NCI-H510A treated with DMSO at 0.1 percent for 48 hours (cell line): ENCODE results near the gene BNC1.
"Not testable (repeated sequence)": the region's sequence is repeated elsewhere in the genome, so short reads cannot be mapped to it uniquely, and the experiment has no call there.

Experiments used
- DNase-seq: peaks from one replicate; lab custom pipeline; 2025; lab: John Stamatoyannopoulos, UW

The BNC1 gene

DNA sequence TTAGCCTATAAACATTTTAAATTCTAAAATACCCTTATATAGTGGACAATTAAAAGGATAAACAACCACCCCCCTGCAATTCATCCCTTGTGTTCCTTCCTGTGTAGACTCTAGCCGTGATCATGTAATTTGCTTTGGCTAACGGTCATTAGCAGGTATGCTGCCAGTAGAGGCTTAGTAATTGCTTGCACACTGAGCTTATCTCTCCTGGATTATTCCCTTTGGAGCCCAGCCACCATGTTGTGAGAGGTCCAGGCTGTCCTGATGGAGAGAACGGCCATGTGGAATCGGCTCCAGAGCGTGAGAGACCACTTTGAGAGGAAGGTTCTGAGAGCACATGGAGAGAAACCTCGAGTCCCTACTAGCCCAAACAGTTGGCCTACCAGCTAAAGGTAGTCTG lies 11.0 kb upstream of the BNC1 start:
- DNase-seq = no peak

DNA sequence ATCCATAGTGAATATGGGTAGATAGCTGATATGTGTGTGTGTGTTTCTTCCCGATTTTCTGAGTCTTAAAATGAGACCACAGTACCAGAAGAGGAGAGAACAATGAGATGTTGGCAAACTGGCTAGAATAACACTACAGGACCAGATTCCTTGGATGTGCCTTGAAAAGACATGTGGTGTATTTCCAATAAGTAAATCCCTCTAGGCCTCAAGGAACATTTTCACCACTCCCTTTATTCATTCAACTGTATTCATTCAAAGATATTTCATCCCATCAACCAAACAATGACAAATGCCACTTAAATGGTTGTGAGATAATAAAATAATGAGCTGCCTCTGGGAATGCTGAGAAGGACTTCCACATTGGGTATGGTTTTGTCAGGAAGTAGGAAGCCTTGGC lies 8.7 kb upstream of the BNC1 start:
- no peak for DNase-seq

DNA sequence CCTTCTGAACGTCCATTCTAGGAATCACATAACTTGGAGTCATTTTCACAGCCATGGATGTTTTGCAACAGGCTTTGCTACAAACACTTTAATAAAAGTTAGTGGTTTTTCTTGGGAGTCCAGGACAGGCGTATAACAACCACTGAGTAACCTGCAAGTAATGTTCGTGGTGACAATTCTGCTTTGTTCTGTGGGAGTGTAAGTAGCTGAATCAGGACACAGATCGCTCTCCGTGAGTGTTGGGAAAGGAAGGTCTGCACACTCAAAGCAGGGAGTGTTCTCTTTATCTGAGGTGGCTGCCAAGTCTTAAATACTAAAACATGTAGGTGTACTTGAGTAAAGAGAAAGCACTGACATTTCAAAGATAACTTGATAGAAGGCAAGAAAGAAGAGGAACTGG lies 7.9 kb upstream of the BNC1 start:
- DNase-seq = no peak

DNA sequence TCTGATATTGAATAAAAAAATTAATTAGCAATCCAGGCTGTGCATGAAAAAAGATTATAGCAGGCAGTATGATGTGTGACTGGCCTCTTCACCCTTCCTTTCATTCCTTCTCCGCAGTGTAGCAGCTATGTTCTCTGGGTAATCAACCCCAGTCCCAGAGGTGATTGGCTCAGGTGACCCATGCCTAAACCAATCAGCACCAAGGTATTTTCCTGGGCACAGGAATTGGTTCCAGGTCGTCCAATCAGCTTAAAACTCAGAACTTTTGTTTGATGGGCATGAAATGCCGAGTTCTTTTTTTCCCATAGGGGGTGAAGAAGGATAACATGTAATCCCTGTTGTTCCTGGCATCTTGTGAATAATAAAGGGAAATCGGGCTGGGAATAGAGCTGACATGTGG lies 5.8 kb upstream of the BNC1 start:
- no peak for DNase-seq

DNA sequence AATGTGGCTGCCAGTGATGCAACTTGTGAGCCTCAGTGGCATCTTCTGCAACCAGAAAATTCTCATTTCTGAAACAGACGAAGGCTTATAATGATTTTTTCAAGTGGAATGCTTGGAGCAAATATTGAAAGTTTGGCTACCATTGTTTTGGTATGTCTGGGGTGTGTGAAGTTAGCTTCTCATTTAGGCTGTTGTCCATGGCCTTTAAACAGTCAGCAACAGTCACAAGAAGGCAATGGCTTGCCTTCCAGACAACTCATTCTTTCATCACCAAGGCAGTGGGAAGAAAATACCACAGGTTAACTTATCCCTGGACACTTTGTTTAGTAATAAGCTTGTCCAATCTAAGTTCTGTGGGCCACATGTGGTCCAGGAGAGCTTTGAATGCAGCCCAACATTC lies 4.7 kb upstream of the BNC1 start:
- no peak for DNase-seq

DNA sequence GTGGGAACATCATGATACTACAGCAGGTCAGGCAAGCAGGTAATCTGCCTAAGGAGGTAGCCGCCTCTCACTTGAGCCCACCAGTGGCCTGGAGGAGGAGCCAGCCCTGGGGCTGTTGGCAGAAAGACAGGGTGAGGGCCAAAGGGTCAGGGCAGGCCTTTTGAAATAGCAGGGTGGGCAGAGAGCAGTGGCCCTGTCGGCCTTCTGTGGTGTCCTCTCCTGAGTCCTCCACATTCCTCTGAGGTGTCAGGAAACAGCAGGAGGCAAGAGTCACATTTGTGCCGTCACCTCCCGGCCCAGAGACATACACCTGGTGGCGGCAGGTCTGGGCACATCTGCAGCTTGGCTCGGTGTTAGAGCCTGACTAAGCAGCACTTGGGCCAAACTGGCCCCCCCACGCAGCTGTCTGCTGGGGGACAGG lies 3.9 kb upstream of the BNC1 start:
- DNase-seq = no peak

DNA sequence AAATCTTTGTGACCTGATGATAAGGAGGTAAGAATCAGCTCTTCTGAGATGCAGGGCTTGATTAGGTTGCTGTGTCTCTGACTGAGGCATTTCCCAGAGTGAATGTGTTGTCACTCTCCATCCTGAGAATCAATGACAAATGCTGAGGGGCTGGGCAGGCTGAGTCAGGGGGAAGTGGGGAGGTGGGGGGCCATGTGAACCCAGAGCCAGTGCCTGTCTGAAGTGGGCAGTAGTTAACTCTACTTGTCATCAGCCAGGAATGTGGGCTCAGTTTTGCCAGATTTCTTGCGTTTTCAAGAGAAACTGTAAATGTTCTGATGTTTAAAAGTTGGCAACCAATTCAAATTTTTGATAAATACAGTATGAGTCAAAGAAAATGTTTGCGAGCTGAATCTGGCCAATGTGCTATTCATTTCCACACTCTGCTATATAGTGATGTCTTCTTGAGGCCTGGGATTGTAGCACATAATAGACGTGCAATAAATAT lies 3.1 kb upstream of the BNC1 start:
- no peak for DNase-seq

DNA sequence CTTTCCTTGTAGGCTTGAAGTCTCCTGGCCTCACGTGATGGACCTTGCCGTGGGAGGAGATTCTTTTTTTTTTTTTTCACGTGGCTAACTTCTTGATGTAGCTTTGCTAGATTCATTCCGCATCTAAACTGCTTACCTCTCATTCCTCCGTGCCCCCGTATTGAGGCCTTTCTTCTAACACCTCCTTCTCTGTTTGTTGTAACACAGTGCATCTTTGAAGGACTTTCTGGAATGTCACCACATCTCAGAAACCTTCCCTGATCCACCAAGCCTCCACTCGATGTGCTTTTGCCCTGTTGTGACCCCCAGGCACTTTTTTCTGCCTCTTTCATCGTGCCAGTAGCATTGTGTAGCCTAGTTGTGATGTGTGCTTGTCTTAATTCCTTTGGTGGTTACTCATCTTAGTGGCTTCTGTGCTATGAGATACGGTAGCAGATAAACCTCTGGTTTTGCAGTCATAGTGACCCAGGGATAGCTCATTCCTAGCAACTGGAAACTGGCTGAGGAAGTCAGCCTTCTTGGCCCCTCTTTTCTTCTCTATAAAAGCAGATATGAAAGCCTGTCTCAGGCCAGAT lies 1.6 kb upstream of the BNC1 start:
- no peak for DNase-seq

DNA sequence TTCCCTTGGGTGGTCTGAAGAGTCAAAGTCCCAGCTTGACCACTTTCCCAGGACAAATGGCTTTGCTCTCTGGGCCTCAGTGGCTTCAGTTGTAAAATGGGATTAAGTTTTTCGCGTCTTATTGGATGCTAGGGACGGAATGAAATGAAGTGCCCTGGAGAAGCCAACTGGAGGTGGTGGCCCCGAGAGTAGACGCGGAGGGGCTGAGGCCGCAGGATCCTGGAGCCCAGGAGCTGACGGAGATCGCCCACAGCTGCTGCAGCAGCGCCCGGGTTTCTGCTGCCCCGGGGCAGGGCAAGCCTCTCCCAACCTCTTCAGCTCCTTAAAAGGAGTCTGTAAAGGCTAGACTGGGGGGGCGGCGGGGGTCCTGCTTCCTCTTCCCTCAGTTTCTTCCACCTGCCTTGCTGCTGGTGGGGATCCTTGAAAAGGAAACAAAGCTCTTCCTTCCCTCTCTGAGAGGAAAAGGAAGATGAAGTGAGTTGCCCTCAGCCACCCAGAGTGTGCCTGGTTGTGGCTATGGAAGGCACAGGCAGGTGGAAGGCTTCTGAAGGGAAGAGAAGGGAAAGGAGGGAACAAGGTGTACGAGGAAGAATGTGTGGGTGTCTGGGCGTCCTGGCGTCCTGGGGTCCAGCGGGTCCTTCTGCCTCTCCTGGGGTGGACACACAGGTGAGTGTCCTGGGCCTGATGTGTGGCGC lies 967 bp upstream of the BNC1 start:
- no peak for DNase-seq

DNA sequence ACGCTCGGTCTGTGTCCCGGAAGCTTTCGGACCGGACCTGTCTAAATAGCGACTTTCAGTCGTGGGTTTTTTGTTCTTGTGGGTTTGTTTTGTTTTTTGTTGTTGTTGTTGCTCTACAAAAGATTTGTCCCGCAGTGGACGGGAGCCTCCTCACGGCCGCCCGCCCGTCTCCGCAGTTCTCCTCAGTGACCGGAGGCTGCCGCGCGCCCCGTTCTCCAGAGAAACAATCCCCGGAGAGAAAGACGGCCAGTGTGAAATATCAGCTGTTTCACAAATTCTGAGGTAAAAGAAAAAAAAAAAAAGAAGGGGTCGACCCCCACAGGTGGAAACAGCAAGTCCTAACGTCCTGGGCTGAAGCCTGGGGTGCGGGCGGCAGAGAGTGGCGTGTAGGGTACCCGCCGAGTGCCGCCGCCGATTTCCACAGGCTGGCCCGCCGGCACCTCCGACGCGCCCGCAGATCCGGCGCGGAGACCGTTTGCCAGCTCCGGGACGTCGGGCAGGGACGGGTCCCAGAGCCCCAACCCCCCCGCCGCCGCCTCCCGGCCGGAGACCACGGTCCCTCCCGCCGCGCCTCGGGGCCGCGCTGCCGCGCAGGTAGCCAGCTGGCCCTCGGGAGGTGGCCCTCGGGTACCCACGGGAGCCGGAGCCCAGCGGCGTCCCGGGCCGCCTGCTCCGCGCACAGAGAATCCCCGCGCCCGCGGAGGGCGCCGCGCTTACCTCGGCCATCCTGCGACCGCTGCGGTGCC lies 478 bp downstream of the BNC1 start:
- no peak for DNase-seq

DNA sequence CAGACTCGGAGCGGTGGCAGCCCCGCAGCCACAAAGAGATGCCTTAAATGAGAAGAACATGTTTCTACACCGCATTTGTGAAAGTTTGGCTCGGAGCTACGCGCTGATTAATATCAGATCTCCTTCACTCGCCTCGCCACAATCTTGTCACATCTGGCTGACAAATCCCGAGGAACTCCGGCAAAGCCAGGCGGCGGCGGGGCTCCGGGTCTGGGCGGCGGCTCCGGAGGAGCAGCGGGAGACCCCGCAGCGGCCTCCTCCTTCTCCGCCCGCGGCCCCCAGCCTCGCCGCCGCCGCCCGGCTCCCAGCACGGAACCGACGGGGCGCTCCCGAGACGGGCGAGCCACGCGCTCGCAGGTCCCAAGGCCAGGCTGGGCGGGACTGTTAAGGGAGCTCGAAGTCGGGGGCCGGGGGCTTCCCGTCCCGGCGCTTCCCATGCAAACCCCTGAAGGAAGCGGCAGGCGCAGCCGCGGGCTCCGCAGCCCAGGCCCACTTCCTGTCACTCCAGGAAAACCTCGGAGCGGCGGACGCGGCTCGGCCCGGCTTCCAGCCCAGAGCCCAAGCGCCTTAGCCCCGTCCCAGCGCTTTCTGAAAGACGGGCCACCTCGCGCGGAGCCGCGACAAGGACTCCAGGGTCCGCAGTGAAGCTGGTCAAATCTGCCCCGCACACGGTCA lies 1.2 kb downstream of the BNC1 start:
- DNase-seq = no peak

DNA sequence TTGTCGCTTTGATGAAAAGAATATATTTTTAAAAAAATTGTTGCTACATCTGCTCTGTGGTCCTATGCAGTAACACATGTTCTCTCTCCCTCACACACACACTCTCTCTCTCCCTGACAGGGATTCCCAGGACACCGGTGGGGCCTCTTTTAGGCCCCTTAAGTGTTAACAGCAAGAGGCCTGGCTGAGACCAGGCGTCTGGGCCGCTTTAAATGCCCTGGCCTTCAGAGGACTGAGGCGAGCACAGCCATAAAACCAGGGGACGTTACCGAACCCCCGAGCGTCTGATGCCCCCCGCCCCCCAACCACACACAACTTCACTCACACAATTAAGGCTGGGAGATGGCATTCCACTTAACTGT lies 1.7 kb downstream of the BNC1 start:
- no peak for DNase-seq

DNA sequence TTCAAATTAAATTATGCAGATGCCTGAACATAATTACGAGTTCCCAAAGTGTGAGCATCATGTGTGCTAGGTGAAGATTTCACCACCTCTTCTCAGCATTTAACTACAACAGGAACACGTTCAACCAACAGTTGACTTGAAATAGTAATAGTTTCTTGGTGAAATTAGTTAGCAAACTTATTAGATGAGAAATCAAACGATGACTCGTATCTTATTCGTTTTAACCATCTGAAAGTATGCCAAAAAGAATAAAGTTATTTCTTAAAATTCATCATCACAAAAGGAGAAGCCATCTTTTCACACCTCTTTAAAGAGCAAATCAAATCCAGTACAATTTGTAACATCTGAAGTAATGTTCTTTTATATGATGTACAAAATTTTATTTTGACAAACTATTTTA lies 2.3 kb downstream of the BNC1 start:
- no peak for DNase-seq

DNA sequence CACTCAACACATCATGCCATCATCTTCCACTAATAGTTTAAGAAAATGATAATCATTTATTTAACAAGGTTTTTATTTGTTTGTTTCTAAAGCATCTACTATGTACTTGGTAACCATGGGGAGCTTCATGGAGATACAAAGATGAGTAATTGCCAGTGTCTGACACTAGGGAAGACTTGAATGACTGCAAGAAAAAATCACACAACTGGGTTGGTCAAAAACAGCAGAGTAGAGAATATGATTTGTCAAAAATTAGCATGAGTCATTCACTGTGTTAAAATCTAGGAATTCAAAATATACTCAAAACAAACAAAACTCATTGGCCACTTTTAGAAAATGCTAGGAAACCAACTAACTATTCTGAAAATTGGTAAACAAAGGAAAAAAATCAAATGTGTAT lies 6.3 kb downstream of the BNC1 start:
- DNase-seq = no peak

DNA sequence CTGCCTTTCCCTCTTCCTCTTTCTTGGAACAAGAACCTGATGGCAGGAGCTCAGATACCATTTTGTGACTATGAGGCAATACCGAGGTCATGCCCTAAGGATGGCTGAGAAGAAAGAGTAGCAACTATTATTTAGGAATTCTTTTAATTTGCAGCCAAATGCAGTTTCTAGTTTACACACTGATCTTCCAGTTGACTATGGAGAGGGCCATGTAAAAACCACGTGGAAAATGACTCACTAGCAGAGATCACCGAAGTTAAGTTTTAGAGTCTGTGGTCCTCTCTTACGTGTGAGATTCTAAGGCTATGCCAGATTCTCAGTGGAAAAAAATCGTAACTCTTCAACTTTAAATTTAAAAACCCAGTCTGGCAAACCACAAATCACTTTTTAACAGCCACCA lies 7.8 kb downstream of the BNC1 start:
- DNase-seq = no peak

DNA sequence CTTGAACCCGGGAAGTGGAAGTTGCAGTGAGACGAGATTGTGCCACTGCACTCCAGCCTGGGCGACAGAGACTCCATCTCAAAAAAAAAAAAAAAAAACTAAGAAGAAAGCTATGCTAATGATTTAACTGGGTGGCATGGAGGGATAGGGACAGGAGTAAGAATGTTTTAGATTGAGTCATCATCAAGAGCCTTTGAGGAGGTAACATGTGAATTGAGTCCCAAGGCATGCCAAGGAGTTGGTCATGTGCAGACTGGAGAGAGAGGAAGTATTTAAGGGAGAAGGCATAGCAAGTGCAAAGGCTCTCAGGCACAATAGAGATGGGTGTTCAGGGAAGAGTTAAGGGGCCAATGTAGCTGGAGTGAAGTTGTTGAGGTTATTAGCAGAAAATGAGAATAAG lies 9.1 kb downstream of the BNC1 start:
- DNase-seq = no peak

DNA sequence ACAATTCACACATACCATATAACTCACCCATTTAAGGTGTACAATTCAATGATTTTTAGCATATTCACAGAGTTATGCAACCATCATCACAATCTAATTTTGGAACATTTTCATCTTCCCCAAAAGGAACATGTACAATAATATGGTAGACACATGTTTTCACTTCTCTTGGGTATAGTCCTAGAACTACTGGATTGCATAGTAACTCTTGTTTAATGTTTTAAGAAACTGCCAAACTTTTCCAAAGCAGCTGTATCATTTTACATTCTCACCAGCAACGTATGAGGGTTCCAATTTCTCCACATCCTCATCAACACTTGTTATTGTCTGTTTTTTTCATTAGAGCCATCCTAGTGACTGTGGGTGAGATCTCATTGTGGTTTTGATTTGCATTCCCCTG lies 14.3 kb downstream of the BNC1 start:
- no peak for DNase-seq

DNA sequence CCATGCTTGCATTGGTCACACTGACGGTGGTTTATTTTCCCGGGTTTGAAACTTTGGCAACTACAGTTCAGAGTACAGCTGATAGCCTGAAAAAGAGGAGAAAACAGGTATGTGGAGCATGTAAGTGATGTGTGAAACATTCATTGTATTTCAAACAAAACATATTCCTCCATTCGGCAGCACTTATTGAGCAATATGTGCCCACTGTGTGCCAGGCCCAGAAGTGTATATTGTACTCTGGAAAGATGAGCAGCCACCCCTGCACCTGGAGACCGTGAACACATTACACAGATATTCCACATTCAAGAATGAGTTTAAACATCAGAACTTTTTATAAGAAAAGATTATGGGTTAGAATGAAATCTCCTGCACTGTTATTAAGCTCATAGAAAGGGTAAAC lies 16.3 kb downstream of the BNC1 start:
- no peak for DNase-seq

DNA sequence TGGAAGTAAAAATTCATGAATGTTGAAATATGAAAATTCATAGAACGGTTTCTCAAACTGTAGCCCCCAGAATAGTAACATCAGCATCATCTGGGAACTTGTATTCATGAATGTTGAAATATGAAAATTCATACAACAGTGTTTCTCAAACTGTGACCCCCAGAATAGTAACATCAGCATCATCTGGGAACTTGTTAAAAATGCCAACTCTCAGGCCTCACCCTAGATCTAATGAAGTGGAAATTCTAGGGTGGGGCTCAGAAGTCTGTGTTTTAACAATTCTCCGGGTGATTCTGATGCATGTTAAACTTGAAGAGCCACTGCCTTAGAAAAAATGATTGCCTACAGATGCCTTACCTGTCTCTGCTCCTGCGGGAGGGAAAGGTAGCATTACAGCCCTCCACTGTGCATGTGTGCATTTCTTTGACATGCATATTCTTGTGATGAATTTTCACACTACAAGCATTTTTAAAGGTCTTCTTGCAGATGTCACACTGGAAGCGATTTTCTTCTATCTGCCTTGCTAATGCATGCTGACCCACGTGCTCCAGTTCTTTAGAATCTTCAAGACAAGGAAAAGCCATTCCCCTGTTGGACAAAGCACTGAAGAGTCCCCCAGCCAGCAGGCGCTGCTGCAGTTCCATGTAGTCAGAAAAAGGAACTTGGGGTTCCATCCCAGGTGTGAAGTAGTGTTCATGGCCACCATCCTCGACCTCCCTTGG lies 21.7 kb downstream of the BNC1 start:
- no peak for DNase-seq

DNA sequence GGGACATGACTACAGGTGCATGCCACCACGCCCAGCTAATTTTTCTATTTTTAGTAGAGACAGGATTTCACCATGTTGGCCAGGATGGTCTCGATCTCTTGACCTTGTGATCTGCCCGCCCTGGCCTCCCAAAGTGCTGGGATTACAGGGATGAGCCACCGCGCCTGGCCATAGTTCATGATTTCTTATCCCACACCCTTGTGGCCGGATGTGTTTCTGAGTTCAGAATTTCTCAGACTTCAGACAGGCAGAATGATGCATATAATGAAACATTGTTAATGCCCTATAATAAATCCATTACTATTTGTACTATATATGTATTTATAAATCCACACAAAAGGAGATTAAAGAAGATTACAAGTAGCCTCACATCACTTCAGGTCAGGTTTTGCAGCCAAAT lies 22.3 kb downstream of the BNC1 start:
- DNase-seq = not testable (repeated sequence)

DNA sequence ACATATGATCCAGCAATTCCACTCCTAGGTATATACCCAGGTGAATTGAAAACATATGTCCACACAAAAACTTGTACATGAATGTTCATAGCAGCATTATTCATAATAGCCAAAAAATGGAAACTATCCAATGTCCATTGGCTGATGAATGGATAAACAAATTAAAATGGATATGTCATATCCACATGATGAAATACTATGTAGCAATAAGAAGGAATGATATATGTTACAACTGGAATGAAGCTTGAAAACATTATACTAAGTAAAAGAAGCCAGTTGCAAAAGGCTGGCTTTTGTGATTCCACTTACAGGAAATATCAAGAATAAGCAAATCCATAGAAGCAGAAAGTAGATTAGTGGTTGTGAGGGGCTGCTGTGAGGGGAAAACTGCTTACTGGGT lies 33.7 kb downstream of the BNC1 start:
- DNase-seq = no peak

DNA sequence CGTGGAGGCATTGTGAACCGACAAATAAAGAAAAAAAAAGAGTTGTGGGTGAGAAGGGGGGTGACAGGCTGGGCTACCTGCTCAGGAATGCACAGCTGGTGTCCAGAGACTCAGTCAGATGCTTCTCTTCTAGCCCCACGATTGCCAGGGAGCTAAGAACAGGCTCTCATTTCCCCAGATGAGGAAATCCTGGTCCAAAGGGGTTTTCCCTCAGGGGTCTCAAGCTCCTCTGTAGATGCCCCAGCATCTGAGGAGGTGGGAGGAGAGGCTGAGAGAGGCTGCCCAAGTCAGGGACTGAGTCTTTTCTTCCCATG lies 35.5 kb downstream of the BNC1 start:
- DNase-seq = no peak
